VCaP (cell line): ENCODE results near the gene SFT2D2.

Experiments used
- H3K27ac ChIP-seq: fragments of 450-650 bp; 2 replicates; pipeline ENCODE4 v1.5.1; 2017
- TF ChIP-seq, protein P1 (sequence below): fragments of 450-650 bp; conservative IDR thresholded peaks from 2 replicates; pipeline ENCODE4 v1.5.1; 2017; ENCODE audit warnings: mild to moderate bottlenecking, moderate library complexity

Gene SFT2D2

DNA sequence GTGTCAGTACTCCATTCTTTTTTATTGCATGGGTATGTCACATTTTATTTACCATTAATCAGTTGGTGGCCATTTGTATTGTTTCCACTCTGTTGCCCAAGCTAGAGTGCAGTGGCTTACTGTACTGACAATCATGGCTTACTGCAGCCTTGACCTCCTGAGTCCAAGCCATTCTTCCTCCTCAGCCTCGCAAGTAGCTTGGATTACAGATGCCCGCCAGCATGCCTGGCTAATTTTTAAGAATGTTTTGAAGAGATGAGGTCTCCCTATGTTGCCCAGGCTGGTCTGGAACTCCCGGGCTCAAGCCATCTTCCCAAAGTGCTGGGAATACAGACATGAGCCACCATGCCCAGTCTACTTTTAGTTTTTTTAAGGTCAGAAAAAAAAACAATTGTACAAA lies 813 bp upstream of the SFT2D2 start:
- peak overlapping the region; percentile 71; the same call in 1 of the 2 replicates for H3K27ac ChIP-seq
- TF ChIP-seq, protein P1, sequence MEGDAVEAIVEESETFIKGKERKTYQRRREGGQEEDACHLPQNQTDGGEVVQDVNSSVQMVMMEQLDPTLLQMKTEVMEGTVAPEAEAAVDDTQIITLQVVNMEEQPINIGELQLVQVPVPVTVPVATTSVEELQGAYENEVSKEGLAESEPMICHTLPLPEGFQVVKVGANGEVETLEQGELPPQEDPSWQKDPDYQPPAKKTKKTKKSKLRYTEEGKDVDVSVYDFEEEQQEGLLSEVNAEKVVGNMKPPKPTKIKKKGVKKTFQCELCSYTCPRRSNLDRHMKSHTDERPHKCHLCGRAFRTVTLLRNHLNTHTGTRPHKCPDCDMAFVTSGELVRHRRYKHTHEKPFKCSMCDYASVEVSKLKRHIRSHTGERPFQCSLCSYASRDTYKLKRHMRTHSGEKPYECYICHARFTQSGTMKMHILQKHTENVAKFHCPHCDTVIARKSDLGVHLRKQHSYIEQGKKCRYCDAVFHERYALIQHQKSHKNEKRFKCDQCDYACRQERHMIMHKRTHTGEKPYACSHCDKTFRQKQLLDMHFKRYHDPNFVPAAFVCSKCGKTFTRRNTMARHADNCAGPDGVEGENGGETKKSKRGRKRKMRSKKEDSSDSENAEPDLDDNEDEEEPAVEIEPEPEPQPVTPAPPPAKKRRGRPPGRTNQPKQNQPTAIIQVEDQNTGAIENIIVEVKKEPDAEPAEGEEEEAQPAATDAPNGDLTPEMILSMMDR = no peak

DNA sequence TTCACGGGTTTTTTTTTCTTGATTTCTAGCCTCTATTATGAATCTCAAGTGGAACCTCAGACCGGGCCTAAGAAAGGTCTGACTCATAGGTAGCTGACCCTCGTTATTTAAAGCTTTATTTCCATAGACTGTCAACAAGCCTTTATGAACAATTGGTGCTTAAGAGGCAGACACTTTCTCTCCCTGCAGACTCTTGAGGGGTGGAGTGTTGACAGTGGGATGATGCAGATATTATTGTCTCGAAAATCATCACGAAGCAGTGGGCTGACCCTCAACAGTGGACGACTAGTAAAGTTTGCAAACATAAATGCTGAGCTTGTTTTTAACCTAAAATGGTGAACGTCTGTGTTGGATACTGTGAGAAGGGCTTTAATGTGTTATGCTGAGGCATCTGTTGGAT lies 1.8 kb downstream of the SFT2D2 start:
- H3K27ac ChIP-seq = no peak overlapping the region
- TF ChIP-seq, protein P1 = no peak

DNA sequence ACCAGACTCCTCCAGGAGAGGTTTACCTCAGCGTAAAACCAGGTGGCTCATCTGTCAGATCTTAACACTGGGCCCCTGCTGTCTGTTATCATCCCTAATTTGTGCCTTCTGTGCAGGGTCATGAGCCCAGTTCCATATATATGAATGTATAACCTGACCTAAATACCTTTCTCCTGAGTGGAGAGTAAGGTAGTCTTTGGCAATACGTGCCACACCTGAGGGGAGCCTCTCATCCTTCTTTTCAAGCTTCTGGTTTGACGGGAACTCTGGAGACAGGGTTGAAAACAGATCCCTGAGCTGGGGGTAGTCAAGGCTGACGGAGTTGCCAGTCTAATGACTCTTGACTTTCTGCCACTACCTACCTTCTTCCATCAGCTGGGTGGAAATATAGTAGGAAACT lies 4.1 kb downstream of the SFT2D2 start:
- TF ChIP-seq, protein P1 = no peak
- no peak overlapping the region for H3K27ac ChIP-seq

DNA sequence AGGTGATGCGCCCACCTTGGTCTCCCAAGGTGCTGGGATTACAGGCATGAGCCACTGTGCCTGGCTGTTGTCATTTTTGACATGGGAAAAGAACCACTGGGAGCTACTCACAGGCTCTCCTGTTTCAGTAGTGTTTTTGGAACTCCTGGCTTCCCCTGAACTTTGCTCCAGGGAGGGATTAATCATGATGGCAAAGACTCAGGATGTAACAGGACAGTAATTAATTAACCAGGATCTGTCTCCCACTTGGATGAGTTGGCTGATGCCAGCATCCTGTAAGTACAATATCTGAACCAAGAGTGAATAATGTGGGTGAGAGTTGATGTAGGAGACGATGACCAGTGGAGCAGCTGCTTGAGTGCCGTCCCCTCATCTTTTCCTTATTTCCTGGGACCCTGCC lies 4.9 kb downstream of the SFT2D2 start:
- TF ChIP-seq, protein P1 = no peak
- H3K27ac ChIP-seq = no peak overlapping the region

DNA sequence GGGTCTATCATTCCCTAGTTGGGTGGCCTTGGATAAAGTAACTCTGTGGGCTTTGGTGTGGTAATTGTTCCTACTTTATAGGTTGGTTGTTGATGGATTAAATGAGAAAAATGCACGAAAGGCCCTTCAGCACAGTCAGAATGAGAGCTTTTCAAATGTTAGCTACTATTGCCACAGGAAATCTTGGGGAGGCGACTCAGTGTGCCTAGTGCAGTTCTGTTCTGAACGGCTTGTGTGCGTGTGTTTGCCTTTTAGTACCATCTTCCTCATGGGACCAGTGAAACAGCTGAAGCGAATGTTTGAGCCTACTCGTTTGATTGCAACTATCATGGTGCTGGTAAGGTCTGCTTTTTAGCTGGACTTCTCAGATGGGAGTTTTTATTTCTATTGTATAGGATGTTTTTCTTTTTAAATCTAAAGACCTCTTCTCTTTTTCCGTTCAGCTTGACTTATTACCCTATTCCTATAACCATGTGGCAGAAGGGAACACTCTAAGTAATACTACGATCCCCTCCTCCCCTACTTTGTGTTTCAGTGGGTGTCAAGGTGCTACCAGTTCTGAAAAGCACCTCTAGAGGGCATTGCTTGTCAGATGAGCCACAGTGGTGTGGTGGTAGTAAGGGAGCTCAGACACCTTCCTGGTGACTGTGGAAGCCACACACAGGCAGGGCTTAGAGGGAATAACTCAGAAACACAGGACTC lies 9.2 kb downstream of the SFT2D2 start:
- peak overlapping the region; percentile 43 for H3K27ac ChIP-seq
- TF ChIP-seq, protein P1 = no peak; the same call in 1 of the 2 replicates

DNA sequence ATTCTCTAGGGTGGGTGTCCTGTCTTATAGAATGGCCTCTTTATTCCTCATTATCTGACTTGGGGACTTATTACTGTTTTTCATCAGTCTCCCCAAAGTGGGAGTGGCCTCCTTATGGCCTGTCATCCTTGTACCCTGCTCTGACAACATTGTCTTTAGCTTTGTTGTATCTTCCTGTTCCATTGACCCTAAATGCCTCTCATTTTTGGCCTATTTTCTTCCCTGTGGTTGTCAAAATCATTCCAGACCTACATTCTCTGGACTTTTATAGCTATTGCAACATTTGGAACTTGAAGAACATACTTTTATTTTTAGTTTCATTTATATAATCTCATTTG lies 9.7 kb downstream of the SFT2D2 start:
- TF ChIP-seq, protein P1 = 0 out of 2 replicates have a peak, but pooled peaks have one; percentile 6
- H3K27ac ChIP-seq = peak overlapping the region; percentile 43

DNA sequence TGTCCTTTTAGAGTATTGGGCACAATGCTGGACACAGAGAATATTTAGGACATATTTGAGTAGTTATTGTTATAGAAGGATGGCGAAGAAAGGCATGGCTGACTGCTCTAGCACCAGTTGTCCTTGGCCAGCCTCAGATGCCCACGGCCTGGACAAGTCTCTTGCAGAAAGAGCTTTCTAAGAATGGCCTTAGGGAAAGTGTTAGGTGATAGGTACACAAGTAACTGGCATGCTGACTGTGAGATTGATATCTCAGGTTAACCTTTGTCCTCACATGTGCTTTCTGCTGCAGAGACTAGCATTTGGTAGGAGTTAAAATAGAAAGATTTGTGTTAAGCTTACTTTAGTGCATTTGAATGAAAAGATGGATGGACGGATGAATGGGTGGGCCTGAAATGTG lies 10.1 kb downstream of the SFT2D2 start:
- peak overlapping the region; percentile 43 for H3K27ac ChIP-seq
- TF ChIP-seq, protein P1 = no peak
